Neural progenitor cell (in vitro differentiated cells): Measurements from ENCODE around the gene SMIM28. TPM values are rescaled to one million over a fixed set of nuclear protein-coding genes. Genes with fewer than 3 reads are reported as not detected.

Experiments used
- DNase-seq: peaks from one replicate; pipeline ENCODE4 v3.0.0-alpha.2; 2016; ENCODE audit warnings: low spot score
- H2AFZ ChIP-seq: fragments of 200-600 bp; sonication (generic); replicated peaks from 2 replicates; pipeline ENCODE4 v1.6.1; 2016; ENCODE audit warnings: antibody characterized with exemption
- H3F3A ChIP-seq: fragments of 200-600 bp; sonication (generic); 2 replicates; pipeline ENCODE4 v1.6.1; 2016; ENCODE audit warnings: antibody characterized with exemption, low read depth
- H3K27ac ChIP-seq: fragments of 200-600 bp; sonication (generic); 2 replicates; pipeline ENCODE4 v1.5.1; 2016; ENCODE audit warnings: mild to moderate bottlenecking
- H3K27me3 ChIP-seq: fragments of 200-600 bp; sonication (generic); 2 replicates; pipeline ENCODE4 v1.6.1; 2016; ENCODE audit warnings: mild to moderate bottlenecking, moderate library complexity
- H3K36me3 ChIP-seq: fragments of 200-600 bp; sonication (generic); 2 replicates; pipeline ENCODE4 v1.5.1; 2016
- H3K4me1 ChIP-seq: fragments of 200-600 bp; sonication (generic); 2 replicates; pipeline ENCODE4 v1.6.1; 2016; ENCODE audit warnings: mixed run types
- H3K4me2 ChIP-seq: fragments of 200-600 bp; sonication (generic); 2 replicates; pipeline ENCODE4 v1.6.1; 2016
- H3K4me3 ChIP-seq: fragments of 200-600 bp; sonication (generic); 2 replicates; pipeline ENCODE4 v1.5.1; 2016
- H3K79me2 ChIP-seq: fragments of 200-600 bp; sonication (generic); 2 replicates; pipeline ENCODE4 v1.6.1; 2016; ENCODE audit warnings: low read depth
- H3K9ac ChIP-seq: fragments of 200-600 bp; sonication (generic); 2 replicates; pipeline ENCODE4 v1.6.1; 2016
- H3K9me3 ChIP-seq: fragments of 200-600 bp; sonication (generic); 2 replicates; pipeline ENCODE4 v1.5.1; 2016; ENCODE audit warnings: low read depth
- H4K20me1 ChIP-seq: fragments of 200-600 bp; sonication (generic); 2 replicates; pipeline ENCODE4 v1.6.1; 2016; ENCODE audit warnings: low read depth
- H3K27ac Mint-ChIP-seq: 3 replicates; pipeline ENCODE4 v1.8.0; 2021; ENCODE audit warnings: mixed read lengths
- H3K27me3 Mint-ChIP-seq: 2 replicates; pipeline ENCODE4 v1.8.0; 2022; ENCODE audit warnings: low read depth, mild to moderate bottlenecking, inconsistent platforms, moderate library complexity, mixed read lengths; ENCODE audit not compliant: insufficient read depth
- H3K36me3 Mint-ChIP-seq: 3 replicates; pipeline ENCODE4 v1.8.0; 2021; ENCODE audit warnings: mixed read lengths
- H3K4me1 Mint-ChIP-seq: 3 replicates; pipeline ENCODE4 v1.8.0; 2021; ENCODE audit warnings: mixed read lengths
- H3K4me3 Mint-ChIP-seq: 3 replicates; pipeline ENCODE4 v1.8.0; 2021; ENCODE audit warnings: mild to moderate bottlenecking, moderate library complexity, mixed read lengths
- H3K9me3 Mint-ChIP-seq: 3 replicates; pipeline ENCODE4 v1.8.0; 2020; ENCODE audit warnings: mixed read lengths
- EZH2 ChIP-seq: fragments of 200-600 bp; sonication (generic); IDR thresholded peaks from 2 replicates; pipeline ENCODE4 v1.6.1; 2017; ENCODE audit warnings: antibody characterized with exemption, mild to moderate bottlenecking, moderate library complexity
- EZH2phosphoT487 ChIP-seq: fragments of 200-600 bp; sonication (generic); IDR thresholded peaks from 2 replicates; pipeline ENCODE4 v1.6.1; 2017; ENCODE audit warnings: antibody characterized with exemption
- total RNA-seq: library from RNA; depleted of rRNA; stranded (reverse); fragments of >200 nt; gene quantifications from 2 replicates; pipeline ENCODE4 v1.2.3, GENCODE V29; 2015; ENCODE audit warnings: low replicate concordance
- TF ChIP-seq, protein P1 (sequence below): fragments of 200-600 bp; sonication (generic); IDR thresholded peaks from 2 replicates; pipeline ENCODE4 v1.5.1; 2017; ENCODE audit warnings: antibody characterized with exemption, mild to moderate bottlenecking

The SMIM28 gene
- total RNA-seq, 1 donor from 2014 or later: not detected

DNA sequence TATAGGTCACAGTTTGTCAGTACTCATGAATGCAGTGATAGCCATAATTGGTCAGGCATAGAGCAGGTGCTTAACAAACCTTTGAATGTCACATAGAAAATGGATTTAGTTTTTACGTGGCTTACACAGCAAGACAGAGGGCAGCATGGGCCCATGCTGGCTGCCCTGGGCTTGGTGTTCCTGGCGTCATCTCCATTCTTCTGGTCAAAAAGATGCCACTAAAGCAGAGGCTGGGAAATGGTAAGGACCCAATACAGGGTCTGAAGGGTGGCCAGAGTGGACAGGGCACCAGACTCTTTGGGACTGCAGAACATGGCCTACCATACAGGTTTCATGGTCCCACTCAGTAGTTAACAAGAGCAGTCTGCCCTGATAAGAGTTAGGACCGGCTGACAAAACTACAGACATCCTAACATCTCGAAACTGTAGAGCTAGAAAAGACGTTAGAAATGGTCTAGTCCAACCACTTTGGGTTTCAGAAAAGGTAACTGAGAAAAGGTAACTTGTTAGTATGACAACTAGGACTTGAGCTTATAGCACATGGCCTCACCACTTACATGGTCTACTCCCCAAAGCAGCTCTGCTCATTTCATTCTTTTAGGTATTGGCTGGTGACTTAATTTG lies 48.9 kb downstream of the SMIM28 start:
- Histone ChIP-seq H3K4me2 (no peak overlapping the region), H3K9me3 (no peaks in the 10 kb centered on the region), H3F3A (no peaks in the 10 kb centered on the region), H4K20me1 (no peaks in the 10 kb centered on the region), H3K27me3 (no peaks in the 10 kb centered on the region), H3K9ac (no peak overlapping the region), H3K4me1 (no peaks in the 10 kb centered on the region), H3K36me3 (no peaks in the 10 kb centered on the region), H2AFZ (no peak overlapping the region), H3K4me3 (no peak overlapping the region), H3K27ac (no peak overlapping the region), H3K79me2 (no peaks in the 10 kb centered on the region)
- TF ChIP-seq EZH2 (no peak), EZH2phosphoT487 (no peak)
- TF ChIP-seq, protein P1, sequence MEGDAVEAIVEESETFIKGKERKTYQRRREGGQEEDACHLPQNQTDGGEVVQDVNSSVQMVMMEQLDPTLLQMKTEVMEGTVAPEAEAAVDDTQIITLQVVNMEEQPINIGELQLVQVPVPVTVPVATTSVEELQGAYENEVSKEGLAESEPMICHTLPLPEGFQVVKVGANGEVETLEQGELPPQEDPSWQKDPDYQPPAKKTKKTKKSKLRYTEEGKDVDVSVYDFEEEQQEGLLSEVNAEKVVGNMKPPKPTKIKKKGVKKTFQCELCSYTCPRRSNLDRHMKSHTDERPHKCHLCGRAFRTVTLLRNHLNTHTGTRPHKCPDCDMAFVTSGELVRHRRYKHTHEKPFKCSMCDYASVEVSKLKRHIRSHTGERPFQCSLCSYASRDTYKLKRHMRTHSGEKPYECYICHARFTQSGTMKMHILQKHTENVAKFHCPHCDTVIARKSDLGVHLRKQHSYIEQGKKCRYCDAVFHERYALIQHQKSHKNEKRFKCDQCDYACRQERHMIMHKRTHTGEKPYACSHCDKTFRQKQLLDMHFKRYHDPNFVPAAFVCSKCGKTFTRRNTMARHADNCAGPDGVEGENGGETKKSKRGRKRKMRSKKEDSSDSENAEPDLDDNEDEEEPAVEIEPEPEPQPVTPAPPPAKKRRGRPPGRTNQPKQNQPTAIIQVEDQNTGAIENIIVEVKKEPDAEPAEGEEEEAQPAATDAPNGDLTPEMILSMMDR: no peak
- H3K4me3 Mint-ChIP-seq: no peak overlapping the region
- no peak for DNase-seq
- H3K9me3 Mint-ChIP-seq: no peaks in the 10 kb centered on the region
- peaks cover 26% of the 10 kb centered on the region for H3K36me3 Mint-ChIP-seq
- H3K27ac Mint-ChIP-seq: no peak overlapping the region
- H3K4me1 Mint-ChIP-seq: peaks cover 10% of the 10 kb centered on the region
- H3K27me3 Mint-ChIP-seq: peaks cover 2% of the 10 kb centered on the region

DNA sequence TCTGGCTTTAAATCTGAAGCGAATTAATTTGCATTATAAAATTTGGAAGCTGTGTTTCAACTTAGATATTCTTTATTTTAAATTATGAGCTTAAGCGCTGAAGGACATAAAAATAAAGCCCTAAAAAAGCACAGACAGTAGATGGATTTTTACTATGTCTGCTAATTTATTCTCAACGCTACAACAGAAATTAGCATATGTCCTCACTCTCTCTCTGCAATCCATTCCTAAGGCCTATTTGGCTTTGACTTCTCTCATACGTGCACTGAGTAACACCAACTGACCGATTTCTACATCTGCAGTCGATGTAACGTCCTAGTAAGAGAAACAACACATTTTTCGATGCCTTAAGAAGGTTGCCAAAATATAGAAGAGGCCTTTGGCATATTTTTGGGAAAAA lies 50.0 kb downstream of the SMIM28 start:
- no peak overlapping the region for H3K4me2 ChIP-seq
- Mint-ChIP-seq H3K27ac (no peak overlapping the region), H3K36me3 (peaks cover 24% of the 10 kb centered on the region), H3K9me3 (no peaks in the 10 kb centered on the region), H3K27me3 (peaks cover 2% of the 10 kb centered on the region), H3K4me3 (no peak overlapping the region), H3K4me1 (peaks cover 10% of the 10 kb centered on the region)
- TF ChIP-seq EZH2: no peak
- TF ChIP-seq, protein P1: no peak
- TF ChIP-seq EZH2phosphoT487: no peak
- no peak overlapping the region for H3K9ac ChIP-seq
- no peaks in the 10 kb centered on the region for H3K79me2 ChIP-seq
- H3K4me3 ChIP-seq: no peak overlapping the region
- H3F3A ChIP-seq: no peaks in the 10 kb centered on the region
- H3K27me3 ChIP-seq: no peaks in the 10 kb centered on the region
- no peaks in the 10 kb centered on the region for H3K36me3 ChIP-seq
- H4K20me1 ChIP-seq: no peaks in the 10 kb centered on the region
- H3K4me1 ChIP-seq: no peaks in the 10 kb centered on the region
- H3K9me3 ChIP-seq: no peaks in the 10 kb centered on the region
- DNase-seq: no peak
- no peak overlapping the region for H2AFZ ChIP-seq
- H3K27ac ChIP-seq: no peak overlapping the region

DNA sequence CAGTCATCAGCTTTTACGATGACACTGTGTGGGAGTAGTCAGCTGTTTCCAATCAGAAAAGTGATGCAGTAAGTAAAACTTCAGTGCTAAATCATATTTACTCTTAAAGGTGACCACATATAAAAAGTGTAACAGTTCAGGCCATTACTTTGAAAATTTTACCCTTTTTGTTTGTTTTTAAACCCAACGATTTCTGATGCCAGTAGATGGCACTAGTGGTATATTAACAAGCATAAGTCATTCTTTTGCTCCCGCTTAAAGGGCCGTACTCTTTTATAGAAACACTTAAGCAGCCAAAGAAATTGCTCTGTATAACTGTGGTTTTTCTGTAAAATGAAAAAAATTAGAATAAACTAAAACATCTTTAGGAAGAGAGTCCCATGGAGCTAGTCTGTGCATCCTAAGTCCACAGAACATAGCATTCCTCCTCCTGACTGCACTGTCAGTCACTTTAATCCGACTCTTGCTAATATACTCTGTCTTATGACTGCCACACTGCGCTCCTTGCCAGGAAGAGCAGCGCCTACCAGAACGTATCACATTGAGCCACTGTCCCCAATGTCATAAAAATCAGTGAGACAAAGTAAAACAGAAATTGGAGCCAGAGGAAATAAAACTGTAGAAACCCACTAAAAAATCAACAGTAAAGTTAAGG lies 51.4 kb downstream of the SMIM28 start:
- no peaks in the 10 kb centered on the region for H3K79me2 ChIP-seq
- H3K27ac Mint-ChIP-seq: peak overlapping the region; percentile 74
- no peaks in the 10 kb centered on the region for H3K27me3 Mint-ChIP-seq
- peaks cover 27% of the 10 kb centered on the region for H3K36me3 Mint-ChIP-seq
- H3K9me3 ChIP-seq: no peaks in the 10 kb centered on the region
- H4K20me1 ChIP-seq: no peaks in the 10 kb centered on the region
- H3K4me2 ChIP-seq: no peak overlapping the region
- peak; percentile 64 for DNase-seq
- H3K4me3 ChIP-seq: no peak overlapping the region
- H3K9ac ChIP-seq: no peak overlapping the region
- no peak overlapping the region for H3K4me3 Mint-ChIP-seq
- no peak for TF ChIP-seq EZH2phosphoT487
- TF ChIP-seq, protein P1: peak; percentile 76
- no peaks in the 10 kb centered on the region for H3K4me1 ChIP-seq
- H3K36me3 ChIP-seq: no peaks in the 10 kb centered on the region
- peaks cover 10% of the 10 kb centered on the region for H3K4me1 Mint-ChIP-seq
- no peaks in the 10 kb centered on the region for H3F3A ChIP-seq
- H3K9me3 Mint-ChIP-seq: no peaks in the 10 kb centered on the region
- no peak overlapping the region for H2AFZ ChIP-seq
- no peaks in the 10 kb centered on the region for H3K27me3 ChIP-seq
- H3K27ac ChIP-seq: no peak overlapping the region
